TTC549 (cell line): ENCODE results near the gene TMEM35B.
"Not testable (repeated sequence)": the region's sequence is repeated elsewhere in the genome, so short reads cannot be mapped to it uniquely, and the experiment has no call there.

ENCODE experiments used
- FAIRE-seq: peaks from 2 replicates; lab custom pipeline; 2012; peaks lifted over from hg19 to GRCh38; lab: Jason Lieb, UNC

Gene TMEM35B

GRCh38 chr1:34984793-34985608 lies at the start of gene TMEM35B:
Gene TMEM35B (minus strand): TSS chr1:34985347. CDS start chr1:34985305, 42 bp downstream.
- FAIRE-seq: no peak

- no peak for FAIRE-seq
Observed at GRCh38 chr1:35033346-35033745, 48.2 kb upstream of the TMEM35B start.

- FAIRE-seq: no peak
Observed at GRCh38 chr1:35032384-35032739, 47.2 kb upstream of the TMEM35B start.

GRCh38 chr1:35030756-35031446 lies 45.8 kb upstream of the TMEM35B start:
- no peak for FAIRE-seq

GRCh38 chr1:35030338-35030737 lies 45.2 kb upstream of the TMEM35B start:
- FAIRE-seq: no peak

- FAIRE-seq: no peak
Observed at GRCh38 chr1:35029761-35030160, 44.6 kb upstream of the TMEM35B start.

- no peak for FAIRE-seq
Observed at GRCh38 chr1:35016406-35016805, 31.3 kb upstream of the TMEM35B start.

- FAIRE-seq: no peak
Observed at GRCh38 chr1:35014486-35014885, 29.3 kb upstream of the TMEM35B start.

GRCh38 chr1:35005711-35006110 lies 20.6 kb upstream of the TMEM35B start:
- no peak for FAIRE-seq

GRCh38 chr1:35001743-35002142 lies 16.6 kb upstream of the TMEM35B start:
- no peak for FAIRE-seq

- peak; percentile 82 for FAIRE-seq
Observed at GRCh38 chr1:34994878-34995277, 9.7 kb upstream of the TMEM35B start.

- no peak for FAIRE-seq
Observed at GRCh38 chr1:34988581-34988980, 3.4 kb upstream of the TMEM35B start.

GRCh38 chr1:34988147-34988546 lies 3.0 kb upstream of the TMEM35B start:
- FAIRE-seq: no peak

GRCh38 chr1:34987018-34987417 lies 1.9 kb upstream of the TMEM35B start:
- no peak for FAIRE-seq

- FAIRE-seq: not testable (repeated sequence)
Observed at GRCh38 chr1:34985609-34985904, 410 bp upstream of the TMEM35B start.

GRCh38 chr1:34984435-34984792 lies 733 bp downstream of the TMEM35B start:
- FAIRE-seq: no peak

GRCh38 chr1:34983700-34984355 lies 1.3 kb downstream of the TMEM35B start:
- FAIRE-seq: no peak

GRCh38 chr1:34982820-34983376 lies 2.2 kb downstream of the TMEM35B start:
- no peak for FAIRE-seq

GRCh38 chr1:34980715-34981114 lies 4.4 kb downstream of the TMEM35B start:
- FAIRE-seq: no peak

GRCh38 chr1:34978921-34979320 lies 6.2 kb downstream of the TMEM35B start:
- no peak for FAIRE-seq

GRCh38 chr1:34977858-34978257 lies 7.3 kb downstream of the TMEM35B start:
- no peak for FAIRE-seq

GRCh38 chr1:34977210-34977471 lies 8.0 kb downstream of the TMEM35B start:
- no peak for FAIRE-seq

GRCh38 chr1:34976384-34977209 lies 8.6 kb downstream of the TMEM35B start:
- FAIRE-seq: no peak
